NT2/D1 (cell line): Measurements from ENCODE around the gene GFRA4.

Experiments
- DNase-seq: peaks from one replicate; pipeline ENCODE4 v3.0.0-alpha.2; 2011; ENCODE audit warnings: low read depth, low spot score
- H3K27me3 ChIP-seq: 2 replicates; pipeline ENCODE4 v1.6.0; 2011; ENCODE audit warnings: mild to moderate bottlenecking; ENCODE audit not compliant: insufficient read length, insufficient read depth
- H3K36me3 ChIP-seq: 2 replicates; pipeline ENCODE4 v1.6.1; 2011; ENCODE audit warnings: mild to moderate bottlenecking, low read length, mixed read lengths; ENCODE audit not compliant: insufficient read depth, insufficient read length
- H3K4me1 ChIP-seq: 2 replicates; pipeline ENCODE4 v1.5.1; 2011; ENCODE audit not compliant: insufficient read depth, insufficient read length
- H3K4me3 ChIP-seq: 2 replicates; pipeline ENCODE4 v1.5.1; 2011; ENCODE audit warnings: low read depth; ENCODE audit not compliant: insufficient read length
- H3K9ac ChIP-seq: 2 replicates; pipeline ENCODE4 v1.6.0; 2011; ENCODE audit warnings: low read depth; ENCODE audit not compliant: insufficient read length
- H3K9me3 ChIP-seq: 2 replicates; pipeline ENCODE4 v1.5.1; 2011; ENCODE audit warnings: mild to moderate bottlenecking, low read length; ENCODE audit not compliant: insufficient read depth
- SUZ12 ChIP-seq: IDR thresholded peaks from 2 replicates; pipeline ENCODE4 v1.6.1; 2011; ENCODE audit not compliant: insufficient read length, insufficient read depth; ENCODE audit errors: extremely low read depth
- YY1 ChIP-seq: IDR thresholded peaks from 2 replicates; pipeline ENCODE4 v1.6.1; 2011; ENCODE audit not compliant: insufficient read length, insufficient read depth
- ZNF274 ChIP-seq: IDR thresholded peaks from 2 replicates; pipeline ENCODE4 v1.6.1; 2011; ENCODE audit warnings: mild to moderate bottlenecking, low read depth, low read length

The GFRA4 gene

DNA sequence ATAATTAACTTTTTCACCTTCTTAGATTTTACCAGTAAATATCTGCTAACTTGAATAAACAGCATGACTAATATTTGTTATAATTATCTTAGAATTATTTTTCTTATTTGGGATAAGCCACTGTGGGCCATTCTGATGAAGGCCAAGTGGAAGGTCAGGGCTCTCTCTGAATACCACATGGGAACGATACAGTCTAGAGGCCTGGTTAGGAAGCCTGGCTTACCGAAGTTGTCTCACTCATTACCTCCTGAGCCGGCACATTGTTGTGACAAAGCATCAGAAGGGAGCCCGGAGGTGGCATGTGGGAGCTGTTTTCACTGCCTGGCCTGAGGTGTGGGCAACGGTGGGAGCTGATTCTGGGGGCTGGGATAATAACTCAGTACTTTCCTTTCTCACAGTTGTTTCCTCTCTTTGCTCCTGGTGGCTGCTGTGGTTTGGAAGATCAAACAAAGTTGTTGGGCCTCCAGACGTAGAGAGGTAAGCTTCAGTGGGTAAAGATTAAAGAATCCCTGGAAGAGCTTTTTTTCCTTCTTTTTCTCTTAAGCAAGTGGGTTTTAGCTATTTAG, 29.2 kb downstream of the GFRA4 start:
- Histone ChIP-seq H3K9ac (no peak overlapping the region), H3K4me1 (peaks cover 2% of the 10 kb centered on the region), H3K36me3 (no peaks in the 10 kb centered on the region), H3K4me3 (no peak overlapping the region), H3K9me3 (no peaks in the 10 kb centered on the region), H3K27me3 (no peaks in the 10 kb centered on the region)
- TF ChIP-seq YY1 (no peak), SUZ12 (no peak), ZNF274 (no peak)
- DNase-seq: no peak

DNA sequence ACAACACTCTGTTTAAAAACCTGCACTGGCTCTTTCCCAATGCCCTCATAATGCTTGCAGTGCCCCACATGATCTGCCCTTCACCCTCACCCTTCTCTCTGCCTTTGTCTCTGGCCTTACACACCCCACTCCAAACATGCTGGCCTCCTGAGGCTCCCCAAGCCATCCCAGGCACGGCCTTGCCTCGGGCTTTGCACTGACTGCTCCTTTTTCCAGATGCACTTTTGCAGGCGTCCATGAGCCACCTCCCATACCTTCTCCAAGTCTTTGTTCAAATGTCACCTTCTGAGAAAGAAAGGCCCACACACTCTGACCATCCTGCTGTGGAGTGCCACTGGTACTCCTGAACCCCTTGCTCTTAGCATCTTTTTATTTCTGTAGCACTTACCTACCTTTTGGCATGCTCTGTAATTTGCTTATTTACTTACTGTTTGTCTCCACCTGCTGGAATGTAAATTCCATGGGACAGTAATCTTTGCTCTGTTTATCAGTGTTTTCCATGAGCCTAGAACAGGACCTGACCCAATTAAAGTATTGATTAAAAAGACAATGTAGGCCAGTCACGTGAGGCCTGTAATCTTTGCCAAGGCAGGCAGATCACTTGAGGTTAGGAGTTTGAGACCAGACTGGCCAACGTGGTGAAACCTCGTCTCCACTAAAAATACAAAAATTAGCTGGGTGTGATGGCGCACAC, 30.7 kb downstream of the GFRA4 start:
- Histone ChIP-seq H3K9ac (no peak overlapping the region), H3K4me1 (peaks cover 2% of the 10 kb centered on the region), H3K9me3 (no peaks in the 10 kb centered on the region), H3K4me3 (no peak overlapping the region), H3K27me3 (no peaks in the 10 kb centered on the region), H3K36me3 (no peaks in the 10 kb centered on the region)
- no peak for DNase-seq
- TF ChIP-seq SUZ12 (no peak), YY1 (no peak), ZNF274 (no peak)

DNA sequence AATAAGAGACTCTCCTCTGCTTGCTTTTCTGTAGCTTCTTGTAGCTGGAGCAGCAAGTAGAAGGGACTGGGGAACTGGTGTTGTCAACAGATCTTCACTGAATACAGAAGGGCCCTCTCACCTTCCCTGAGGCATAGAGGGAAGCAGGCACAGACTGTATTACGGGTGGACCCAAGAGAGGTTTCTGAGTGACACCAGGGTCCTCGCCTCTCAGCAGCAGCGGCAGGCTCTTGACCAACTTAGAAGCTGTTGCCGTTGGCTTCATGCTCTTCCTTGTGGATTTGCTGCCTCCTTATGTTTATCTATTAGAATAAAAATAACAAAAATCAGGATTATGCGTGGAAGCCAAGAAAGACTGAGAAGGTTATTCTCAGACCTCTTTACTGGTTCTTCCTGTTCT, 31.7 kb downstream of the GFRA4 start:
- Histone ChIP-seq H3K9ac (no peak overlapping the region), H3K9me3 (no peaks in the 10 kb centered on the region), H3K36me3 (no peaks in the 10 kb centered on the region), H3K4me3 (no peak overlapping the region), H3K4me1 (peaks cover 2% of the 10 kb centered on the region), H3K27me3 (no peaks in the 10 kb centered on the region)
- no peak for DNase-seq
- TF ChIP-seq SUZ12 (no peak), ZNF274 (no peak), YY1 (no peak)

DNA sequence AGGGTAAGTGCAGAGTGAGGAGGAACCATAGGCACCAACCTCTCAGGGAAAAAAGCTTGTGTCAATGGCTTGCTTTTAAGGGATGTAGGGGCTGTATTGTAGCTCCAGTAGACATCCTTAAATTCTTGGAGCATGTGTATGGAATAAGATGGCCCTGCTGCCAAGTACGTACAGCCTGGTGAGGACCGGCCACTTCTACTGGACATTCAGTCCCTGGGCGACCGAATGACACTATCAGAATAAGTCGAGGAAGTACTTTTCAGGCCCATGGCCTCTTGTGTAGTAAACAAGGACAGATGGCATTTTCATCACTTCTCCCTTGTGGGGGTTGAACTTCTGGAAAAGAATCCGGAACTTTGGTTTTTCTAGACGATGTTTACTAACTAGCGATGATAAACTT, 32.8 kb downstream of the GFRA4 start:
- Histone ChIP-seq H3K4me3 (no peak overlapping the region), H3K36me3 (no peaks in the 10 kb centered on the region), H3K9ac (no peak overlapping the region), H3K27me3 (no peaks in the 10 kb centered on the region), H3K4me1 (peaks cover 2% of the 10 kb centered on the region), H3K9me3 (no peaks in the 10 kb centered on the region)
- no peak for DNase-seq
- no peak for TF ChIP-seq YY1
- TF ChIP-seq ZNF274: no peak

DNA sequence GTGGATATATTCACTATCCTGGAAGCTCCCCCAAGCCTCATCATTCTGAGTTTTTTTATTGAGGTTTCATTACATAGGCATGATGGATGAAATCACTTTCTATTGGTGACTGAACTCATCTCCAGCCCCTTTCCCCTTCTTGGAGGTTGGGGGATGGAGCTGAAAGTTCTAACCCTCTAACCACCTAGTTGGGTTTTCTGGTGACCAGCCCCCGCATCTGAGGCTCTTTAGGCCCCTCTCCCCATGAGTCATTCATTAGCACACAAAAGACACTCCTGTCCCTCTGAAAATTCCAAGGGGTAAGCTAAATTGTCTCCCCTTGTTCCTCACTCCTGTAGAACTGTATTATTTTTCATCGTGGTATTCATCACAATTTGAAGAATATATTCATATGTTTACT, 33.3 kb downstream of the GFRA4 start:
- H3K9me3 ChIP-seq: no peaks in the 10 kb centered on the region
- H3K9ac ChIP-seq: no peak overlapping the region
- H3K36me3 ChIP-seq: no peaks in the 10 kb centered on the region
- peak; percentile 61 for DNase-seq
- no peak overlapping the region for H3K4me3 ChIP-seq
- H3K27me3 ChIP-seq: no peaks in the 10 kb centered on the region
- H3K4me1 ChIP-seq: peaks cover 2% of the 10 kb centered on the region
- TF ChIP-seq ZNF274 (no peak), YY1 (no peak), SUZ12 (no peak)

DNA sequence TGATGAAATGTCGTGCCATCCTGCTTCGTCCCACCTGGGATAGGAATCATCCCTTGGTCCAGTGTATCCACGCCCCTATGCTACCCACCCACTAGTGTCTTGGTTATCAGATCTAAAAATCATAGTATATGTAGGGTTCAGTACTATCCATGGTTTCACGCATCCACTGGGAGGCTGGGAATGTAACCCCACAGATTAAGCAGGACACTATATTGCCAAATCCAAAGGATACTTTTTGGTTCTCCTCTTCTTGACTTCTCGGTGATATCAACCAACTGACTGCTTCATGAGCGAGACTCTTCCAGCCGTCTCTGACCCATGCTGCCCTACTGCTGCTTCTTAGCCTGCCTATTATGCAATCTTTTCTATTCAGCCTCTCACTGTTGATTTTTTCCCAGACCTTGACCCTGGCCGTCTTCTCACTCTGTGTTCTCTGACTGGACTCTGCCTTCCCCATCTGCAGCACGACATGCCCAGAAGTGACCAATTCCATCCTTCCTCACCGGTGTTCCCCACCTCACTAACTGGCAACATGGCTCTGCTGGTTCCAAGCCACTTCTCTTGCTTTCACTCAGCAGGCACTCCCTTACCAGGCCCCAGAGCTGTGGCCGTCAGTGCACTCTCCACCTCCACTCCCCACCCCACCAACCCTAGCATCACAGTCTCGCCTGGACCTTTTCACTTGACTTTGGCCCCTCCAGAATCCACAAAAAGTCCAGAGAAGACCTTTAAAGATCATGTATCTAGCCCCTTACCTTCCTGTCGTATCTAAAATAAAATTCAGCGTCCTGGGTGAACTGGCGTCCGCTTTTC, 34.5 kb downstream of the GFRA4 start:
- TF ChIP-seq YY1 (no peak), SUZ12 (no peak), ZNF274 (no peak)
- no peaks in the 10 kb centered on the region for H3K36me3 ChIP-seq
- no peaks in the 10 kb centered on the region for H3K27me3 ChIP-seq
- no peaks in the 10 kb centered on the region for H3K4me1 ChIP-seq
- H3K9ac ChIP-seq: no peak overlapping the region
- DNase-seq: no peak
- no peaks in the 10 kb centered on the region for H3K9me3 ChIP-seq
- H3K4me3 ChIP-seq: no peak overlapping the region

DNA sequence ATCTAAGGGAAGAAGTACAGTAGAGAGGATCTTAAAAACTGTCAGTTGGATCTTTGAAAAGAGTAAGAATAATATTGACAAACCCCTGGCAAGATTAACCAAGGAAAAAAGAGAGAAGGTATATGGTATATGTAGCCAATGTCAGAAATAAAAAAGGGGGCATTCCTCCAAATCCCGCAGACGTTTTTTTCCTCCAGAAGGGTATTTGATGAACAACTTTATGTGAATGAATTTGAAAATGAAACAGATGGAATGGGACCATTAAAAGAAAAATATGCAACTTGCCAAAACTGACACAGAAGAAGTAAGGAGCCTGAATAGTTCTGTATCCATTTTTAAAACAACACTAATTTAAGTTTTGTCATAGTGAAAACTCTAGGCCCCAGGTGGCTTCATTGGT, 35.7 kb downstream of the GFRA4 start:
- no peaks in the 10 kb centered on the region for H3K9me3 ChIP-seq
- no peaks in the 10 kb centered on the region for H3K27me3 ChIP-seq
- DNase-seq: no peak
- no peaks in the 10 kb centered on the region for H3K36me3 ChIP-seq
- no peak overlapping the region for H3K9ac ChIP-seq
- no peaks in the 10 kb centered on the region for H3K4me1 ChIP-seq
- TF ChIP-seq ZNF274 (no peak), SUZ12 (no peak), YY1 (no peak)
- no peak overlapping the region for H3K4me3 ChIP-seq
